Measurements from ENCODE around the gene RAD23A.

DNA sequence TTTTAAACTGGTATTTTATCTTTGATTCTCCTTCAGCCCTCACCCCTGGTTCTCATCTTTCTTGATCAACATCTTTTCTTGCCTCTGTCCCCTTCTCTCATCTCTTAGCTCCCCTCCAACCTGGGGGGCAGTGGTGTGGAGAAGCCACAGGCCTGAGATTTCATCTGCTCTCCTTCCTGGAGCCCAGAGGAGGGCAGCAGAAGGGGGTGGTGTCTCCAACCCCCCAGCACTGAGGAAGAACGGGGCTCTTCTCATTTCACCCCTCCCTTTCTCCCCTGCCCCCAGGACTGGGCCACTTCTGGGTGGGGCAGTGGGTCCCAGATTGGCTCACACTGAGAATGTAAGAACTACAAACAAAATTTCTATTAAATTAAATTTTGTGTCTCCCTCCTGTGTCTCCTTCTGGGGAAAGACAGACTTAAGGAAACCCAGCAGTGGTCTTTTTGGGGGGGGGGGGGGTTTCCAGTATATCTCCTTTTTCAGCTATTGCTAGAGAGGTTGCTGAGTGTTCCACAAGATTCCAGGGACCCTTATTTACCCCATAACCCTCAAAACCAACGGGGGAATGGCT, 1.5 kb upstream of the RAD23A start:
- TF ChIP-seq, protein P1, sequence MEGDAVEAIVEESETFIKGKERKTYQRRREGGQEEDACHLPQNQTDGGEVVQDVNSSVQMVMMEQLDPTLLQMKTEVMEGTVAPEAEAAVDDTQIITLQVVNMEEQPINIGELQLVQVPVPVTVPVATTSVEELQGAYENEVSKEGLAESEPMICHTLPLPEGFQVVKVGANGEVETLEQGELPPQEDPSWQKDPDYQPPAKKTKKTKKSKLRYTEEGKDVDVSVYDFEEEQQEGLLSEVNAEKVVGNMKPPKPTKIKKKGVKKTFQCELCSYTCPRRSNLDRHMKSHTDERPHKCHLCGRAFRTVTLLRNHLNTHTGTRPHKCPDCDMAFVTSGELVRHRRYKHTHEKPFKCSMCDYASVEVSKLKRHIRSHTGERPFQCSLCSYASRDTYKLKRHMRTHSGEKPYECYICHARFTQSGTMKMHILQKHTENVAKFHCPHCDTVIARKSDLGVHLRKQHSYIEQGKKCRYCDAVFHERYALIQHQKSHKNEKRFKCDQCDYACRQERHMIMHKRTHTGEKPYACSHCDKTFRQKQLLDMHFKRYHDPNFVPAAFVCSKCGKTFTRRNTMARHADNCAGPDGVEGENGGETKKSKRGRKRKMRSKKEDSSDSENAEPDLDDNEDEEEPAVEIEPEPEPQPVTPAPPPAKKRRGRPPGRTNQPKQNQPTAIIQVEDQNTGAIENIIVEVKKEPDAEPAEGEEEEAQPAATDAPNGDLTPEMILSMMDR (conservative IDR thresholded peaks at IDR 0.05), result no peak
- TF ChIP-seq ZFX (IDR thresholded peaks at IDR 0.05), result no peak

Measured in C4-2B (cell line).